GM12891 (cell line): Measurements from ENCODE around the gene POLD4.
A peak's percentile ranks its signal among the peaks of the same experiment; 100 is the strongest.
"Not testable (repeated sequence)": the region's sequence is repeated elsewhere in the genome, so short reads cannot be mapped to it uniquely, and the experiment has no call there.

Experiments
- DNase-seq: peaks from one replicate; pipeline ENCODE4 v3.0.0; 2011; ENCODE audit warnings: low spot score; ENCODE audit not compliant: insufficient read length
- FAIRE-seq: peaks from 2 replicates; lab custom pipeline; 2011; peaks lifted over from hg19 to GRCh38; lab: Jason Lieb, UNC
- PAX5 ChIP-seq: IDR thresholded peaks from 2 replicates; pipeline ENCODE4 v1.6.1; 2011; ENCODE audit warnings: low read length, moderate library complexity, mild to moderate bottlenecking; ENCODE audit not compliant: insufficient read depth, severe bottlenecking
- POLR2A ChIP-seq: IDR thresholded peaks from 2 replicates; pipeline ENCODE4 v1.6.1; 2011; ENCODE audit warnings: low read depth, low read length, control low read depth
- POLR2AphosphoS5 ChIP-seq: IDR thresholded peaks from 2 replicates; pipeline ENCODE4 v1.6.1; 2011; ENCODE audit warnings: low read depth, low read length, control low read depth
- POU2F2 ChIP-seq: IDR thresholded peaks from 2 replicates; pipeline ENCODE4 v1.6.1; 2011; ENCODE audit warnings: low read depth, mild to moderate bottlenecking, control low read depth, low read length, moderate library complexity
- SPI1 ChIP-seq: IDR thresholded peaks from 2 replicates; pipeline ENCODE4 v1.6.1; 2011; ENCODE audit warnings: low read depth, low read length, control low read depth
- TAF1 ChIP-seq: IDR thresholded peaks from 2 replicates; pipeline ENCODE4 v1.6.1; 2011; ENCODE audit warnings: low read depth, low read length, control low read depth

The POLD4 gene

DNA sequence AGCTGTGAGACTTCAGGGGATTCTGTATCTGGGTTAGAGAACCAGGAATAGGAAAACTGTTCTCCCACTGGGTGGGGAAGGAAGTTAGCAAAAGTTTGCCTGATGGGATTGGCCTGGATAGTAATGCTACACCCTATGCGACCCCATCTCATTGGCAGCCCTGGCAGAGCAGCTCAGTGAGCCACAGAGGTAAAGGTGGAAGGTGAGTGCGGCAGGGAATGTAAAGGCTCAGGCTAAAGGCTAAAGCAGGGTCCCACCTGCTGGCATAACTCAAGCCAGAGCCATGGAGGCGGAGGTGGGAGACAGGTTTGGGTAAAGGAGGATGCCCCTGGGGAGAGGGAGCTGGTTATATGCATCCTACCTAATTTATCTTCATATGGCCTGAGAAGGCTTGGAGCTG, 31.3 kb downstream of the POLD4 start:
- TF ChIP-seq TAF1, result no peak
- DNase-seq, result no peak
- no peak for FAIRE-seq

GRCh38 chr11:67321313-67321871, 32.0 kb downstream of the POLD4 start:
- no peak for TF ChIP-seq POLR2A
- DNase-seq, result no peak
- FAIRE-seq, result no peak

DNA sequence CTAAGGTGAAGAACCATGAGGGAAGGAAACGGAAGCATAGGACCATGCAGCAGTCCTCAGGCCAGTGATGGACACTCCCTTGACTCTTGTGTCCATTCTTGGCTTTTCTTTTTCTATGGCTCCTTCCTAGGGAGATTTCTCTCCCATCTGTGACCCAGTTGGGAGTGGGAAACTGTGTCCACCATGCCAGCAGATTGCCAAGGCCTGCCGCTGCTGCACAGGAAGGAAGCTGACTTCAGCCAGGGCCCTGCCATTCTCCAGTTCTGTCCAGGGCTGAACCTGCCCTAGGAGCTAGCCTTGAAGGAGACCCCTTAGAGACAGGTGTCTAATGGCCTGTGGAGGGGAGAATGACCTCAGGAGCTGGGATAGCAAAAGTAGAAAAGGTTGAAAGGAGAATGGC, 32.7 kb downstream of the POLD4 start:
- no peak for FAIRE-seq
- no peak for DNase-seq
- TF ChIP-seq SPI1 (no peak), TAF1 (no peak), POLR2AphosphoS5 (no peak), PAX5 (no peak), POU2F2 (no peak), POLR2A (no peak)

DNA sequence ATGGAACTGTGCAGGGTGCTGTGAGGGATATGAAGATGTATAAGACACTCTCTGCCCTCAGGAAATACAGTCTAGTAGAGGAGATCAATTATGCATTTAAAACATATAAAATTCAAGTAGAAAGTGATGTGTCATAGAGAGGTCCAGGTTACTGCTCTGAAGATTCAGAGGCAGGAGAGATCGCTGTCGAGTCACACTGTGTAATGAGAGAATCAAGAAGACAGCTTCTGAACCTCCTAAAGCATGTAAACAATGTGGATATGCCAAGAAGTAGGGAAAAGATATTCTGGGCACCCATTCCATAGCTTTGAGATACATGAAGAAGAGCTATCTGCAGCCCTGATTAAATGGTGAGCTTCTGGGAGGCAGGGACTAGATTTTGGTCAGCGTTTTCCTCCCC, 33.3 kb downstream of the POLD4 start:
- TF ChIP-seq POLR2A (no peak), POU2F2 (no peak), POLR2AphosphoS5 (no peak), TAF1 (no peak), PAX5 (no peak), SPI1 (no peak)
- DNase-seq (no peak), FAIRE-seq (no peak)

DNA sequence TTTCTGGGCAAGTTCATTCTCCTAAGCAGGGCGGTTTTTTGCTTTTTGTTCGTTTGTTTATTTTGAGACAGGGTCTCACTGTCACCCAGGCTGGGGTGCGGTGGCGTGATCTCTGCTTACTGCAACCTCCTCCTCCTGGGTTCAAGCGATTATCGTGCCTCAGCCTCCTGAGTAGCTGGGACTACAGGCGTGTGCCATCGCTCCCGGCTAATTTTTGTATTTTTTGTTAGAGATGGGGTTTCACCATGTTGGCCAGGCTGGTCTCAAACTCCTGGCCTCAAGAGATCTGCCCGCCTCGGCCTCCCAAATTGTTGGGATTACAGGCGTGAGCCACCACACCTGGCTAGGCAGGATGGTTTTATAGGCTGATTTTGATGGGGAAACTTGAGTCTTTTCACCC, 34.5 kb downstream of the POLD4 start:
- DNase-seq, FAIRE-seq: not testable (repeated sequence)

DNA sequence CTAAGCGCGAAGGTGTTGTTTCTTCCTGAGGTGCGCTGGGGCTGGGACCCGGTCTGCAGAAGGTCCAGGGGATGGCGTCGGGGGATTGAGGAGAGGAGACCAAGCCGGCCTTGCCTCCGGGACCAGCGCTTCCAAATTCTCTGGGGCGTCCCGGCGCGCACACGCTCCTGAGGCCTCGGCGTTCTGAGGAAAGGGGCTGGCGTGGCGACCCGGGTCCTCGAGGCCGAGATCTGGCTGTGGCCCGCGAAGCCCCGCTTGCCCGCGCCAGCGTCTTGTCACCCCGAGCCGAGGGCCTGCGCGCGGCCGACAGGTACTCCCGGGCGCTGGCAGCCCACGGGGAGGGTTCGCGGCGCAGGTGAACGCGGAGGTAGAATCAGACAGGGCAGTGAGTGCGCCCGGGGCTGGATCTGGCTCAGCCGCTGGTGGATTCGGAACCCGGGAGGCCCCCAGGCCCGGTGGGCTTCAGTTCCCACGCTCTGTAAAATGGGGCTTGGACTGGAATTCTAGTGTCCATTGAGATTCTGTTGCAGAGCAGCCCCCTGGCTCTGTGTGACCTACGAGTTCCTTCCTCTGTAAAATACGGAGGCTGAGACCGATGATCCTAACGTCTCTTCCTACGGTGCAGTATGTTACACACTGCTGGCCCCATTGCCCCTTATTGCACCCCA, 35.3 kb downstream of the POLD4 start:
- DNase-seq, result no peak
- FAIRE-seq, result no peak
- TF ChIP-seq TAF1, result no peak
- no peak for TF ChIP-seq SPI1
- no peak for TF ChIP-seq POLR2A
- no peak for TF ChIP-seq POLR2AphosphoS5
- no peak for TF ChIP-seq PAX5
- no peak for TF ChIP-seq POU2F2

- TF ChIP-seq SPI1 (no peak), POU2F2 (peak; percentile 68; the same call in 1 of the 2 replicates), POLR2AphosphoS5 (peak; percentile 34; the same call in 1 of the 2 replicates)
- peak; percentile 95 for FAIRE-seq
- peak; percentile 98 for DNase-seq
Observed at GRCh38 chr11:67317205-67317887, 36.0 kb downstream of the POLD4 start.

DNA sequence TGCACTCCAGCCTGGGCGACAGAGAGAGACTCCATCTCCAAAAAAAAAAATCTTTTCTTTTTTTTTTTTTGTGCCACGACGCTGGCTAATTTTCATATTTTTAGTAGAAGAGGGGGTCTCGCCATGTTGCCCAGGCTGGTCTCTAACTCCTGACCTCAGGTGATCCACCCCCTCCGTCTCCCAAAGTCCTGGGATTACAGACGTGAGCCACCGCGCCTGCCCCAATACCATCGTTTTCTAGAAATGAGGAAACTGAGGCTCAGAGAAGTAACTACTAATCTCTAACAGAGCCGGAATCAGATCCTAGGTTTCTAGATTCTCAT, 36.5 kb downstream of the POLD4 start:
- FAIRE-seq (no peak), DNase-seq (no peak)
- TF ChIP-seq POU2F2, result no peak
- TF ChIP-seq PAX5, result no peak
- no peak for TF ChIP-seq POLR2A
- TF ChIP-seq SPI1, result no peak
- no peak for TF ChIP-seq TAF1
- no peak for TF ChIP-seq POLR2AphosphoS5

- FAIRE-seq (no peak), DNase-seq (no peak)
Observed at GRCh38 chr11:67315325-67315909, 37.9 kb downstream of the POLD4 start.

DNA sequence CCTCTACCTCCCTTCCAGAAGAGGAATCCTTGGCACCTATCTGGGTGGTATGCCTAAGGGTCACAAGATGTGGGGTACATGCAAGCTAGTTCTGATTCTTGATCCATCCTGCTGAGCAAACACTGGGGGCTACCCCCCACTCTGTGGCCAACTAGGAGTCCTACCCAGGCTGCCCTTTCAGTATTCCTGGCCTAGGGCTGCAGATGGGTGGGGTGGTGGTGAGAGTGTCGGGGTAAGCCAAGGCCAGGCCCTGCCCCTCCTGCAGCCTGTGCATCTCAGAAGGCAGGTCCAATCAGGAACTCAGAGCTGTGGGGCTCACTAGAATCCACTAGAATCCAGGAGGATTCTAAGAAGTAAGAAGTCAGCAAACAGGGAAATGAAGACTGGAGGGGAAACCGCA, 39.1 kb downstream of the POLD4 start:
- TF ChIP-seq PAX5, result no peak
- no peak for TF ChIP-seq SPI1
- no peak for TF ChIP-seq POU2F2
- TF ChIP-seq POLR2A, result no peak
- TF ChIP-seq POLR2AphosphoS5, result no peak
- no peak for TF ChIP-seq TAF1
- DNase-seq (no peak), FAIRE-seq (no peak)

More at GRCh38 chr11:67315325-67315909, 37.9 kb downstream of the POLD4 start:
- no peak for TF ChIP-seq POLR2A
- no peak for TF ChIP-seq TAF1
- no peak for TF ChIP-seq SPI1
